Choroid plexus epithelial cell (primary cell): ENCODE data around the gene PRKG1.
A peak's percentile ranks its signal among the peaks of the same experiment; 100 is the strongest.

ENCODE experiments used
- DNase-seq: peaks from one replicate; pipeline ENCODE4 v3.0.0-alpha.2; 2010; ENCODE audit warnings: low read depth
- H3K4me3 ChIP-seq: 2 replicates; pipeline ENCODE4 v1.5.1; 2011; ENCODE audit warnings: low read depth, mild to moderate bottlenecking, control low read depth, low read length, moderate library complexity
- TF ChIP-seq, protein P1 (sequence below): conservative IDR thresholded peaks from 2 replicates; pipeline ENCODE4 v1.5.1; 2011; ENCODE audit warnings: low read depth, mild to moderate bottlenecking, control low read depth, inconsistent platforms, low read length, moderate library complexity

PRKG1 gene

DNA sequence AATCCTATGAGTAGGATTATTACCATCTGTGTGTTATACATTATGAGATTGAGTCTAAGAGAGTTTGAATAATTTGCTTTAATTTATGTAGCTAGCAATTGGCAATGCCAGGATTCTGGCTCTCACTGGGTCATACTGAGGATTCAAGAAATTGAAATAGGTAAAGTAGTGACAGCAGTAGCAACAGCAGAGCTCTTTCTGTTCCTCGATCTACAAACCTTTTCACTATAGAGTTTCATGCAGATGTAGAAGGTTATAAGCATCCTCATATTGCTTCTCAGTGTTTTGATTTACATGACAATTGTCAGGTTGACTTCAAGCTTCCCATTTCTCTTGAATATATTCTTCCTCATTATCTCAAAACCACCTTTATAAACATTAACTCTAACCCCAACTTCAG, 919.2 kb downstream of the PRKG1 start:
- no peak for DNase-seq
- H3K4me3 ChIP-seq, result no peak overlapping the region
- TF ChIP-seq, protein P1, sequence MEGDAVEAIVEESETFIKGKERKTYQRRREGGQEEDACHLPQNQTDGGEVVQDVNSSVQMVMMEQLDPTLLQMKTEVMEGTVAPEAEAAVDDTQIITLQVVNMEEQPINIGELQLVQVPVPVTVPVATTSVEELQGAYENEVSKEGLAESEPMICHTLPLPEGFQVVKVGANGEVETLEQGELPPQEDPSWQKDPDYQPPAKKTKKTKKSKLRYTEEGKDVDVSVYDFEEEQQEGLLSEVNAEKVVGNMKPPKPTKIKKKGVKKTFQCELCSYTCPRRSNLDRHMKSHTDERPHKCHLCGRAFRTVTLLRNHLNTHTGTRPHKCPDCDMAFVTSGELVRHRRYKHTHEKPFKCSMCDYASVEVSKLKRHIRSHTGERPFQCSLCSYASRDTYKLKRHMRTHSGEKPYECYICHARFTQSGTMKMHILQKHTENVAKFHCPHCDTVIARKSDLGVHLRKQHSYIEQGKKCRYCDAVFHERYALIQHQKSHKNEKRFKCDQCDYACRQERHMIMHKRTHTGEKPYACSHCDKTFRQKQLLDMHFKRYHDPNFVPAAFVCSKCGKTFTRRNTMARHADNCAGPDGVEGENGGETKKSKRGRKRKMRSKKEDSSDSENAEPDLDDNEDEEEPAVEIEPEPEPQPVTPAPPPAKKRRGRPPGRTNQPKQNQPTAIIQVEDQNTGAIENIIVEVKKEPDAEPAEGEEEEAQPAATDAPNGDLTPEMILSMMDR, result no peak

DNA sequence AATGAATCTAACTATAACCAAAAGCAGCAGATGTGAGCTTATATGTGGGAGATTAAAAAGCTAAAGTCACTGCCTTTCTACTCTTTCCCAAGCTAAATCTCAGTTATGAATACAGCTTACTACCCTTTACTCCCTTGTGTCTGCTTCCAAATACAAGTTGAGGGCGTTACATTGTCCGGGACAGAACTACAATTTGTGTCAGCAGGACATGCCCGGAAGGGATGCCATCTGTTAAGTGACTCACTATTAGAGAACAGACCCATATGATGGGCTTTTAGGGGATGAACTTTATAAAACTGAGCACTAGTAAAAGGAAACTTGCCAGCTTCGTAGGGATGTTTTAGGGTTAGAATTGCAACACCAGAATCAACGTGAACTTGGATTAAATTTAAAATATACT, 924.8 kb downstream of the PRKG1 start:
- no peak for DNase-seq
- TF ChIP-seq, protein P1, result no peak
- no peak overlapping the region for H3K4me3 ChIP-seq

DNA sequence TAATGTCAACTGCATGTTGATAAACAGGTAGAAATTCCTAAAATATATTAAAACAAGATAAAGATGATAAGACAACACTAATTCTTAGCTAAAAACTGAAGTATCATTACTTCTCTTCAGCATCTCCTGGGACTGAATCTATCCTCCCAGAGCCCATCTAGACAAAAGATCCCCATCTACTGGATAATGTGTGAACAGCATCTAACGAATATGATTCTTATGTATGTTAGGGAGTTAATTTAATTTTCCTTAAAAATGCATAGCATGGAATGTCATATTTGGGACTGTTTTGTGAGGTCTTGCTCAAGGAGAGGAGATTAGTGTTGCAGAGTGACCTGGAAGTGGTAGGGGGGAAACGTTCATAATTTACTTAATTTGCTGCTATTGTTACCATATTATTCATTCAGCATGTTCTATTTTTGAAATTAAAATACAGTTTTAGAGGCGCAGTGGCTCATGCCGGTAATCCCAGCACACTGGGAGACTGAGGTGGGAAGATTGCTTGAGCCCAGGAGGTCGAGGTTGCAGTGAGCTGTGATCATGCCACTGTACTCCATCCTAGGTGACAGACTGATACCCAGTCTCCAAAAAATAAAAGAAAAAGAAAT, 930.2 kb downstream of the PRKG1 start:
- no peak overlapping the region for H3K4me3 ChIP-seq
- TF ChIP-seq, protein P1, result peak; percentile 73
- peak; percentile 76 for DNase-seq

DNA sequence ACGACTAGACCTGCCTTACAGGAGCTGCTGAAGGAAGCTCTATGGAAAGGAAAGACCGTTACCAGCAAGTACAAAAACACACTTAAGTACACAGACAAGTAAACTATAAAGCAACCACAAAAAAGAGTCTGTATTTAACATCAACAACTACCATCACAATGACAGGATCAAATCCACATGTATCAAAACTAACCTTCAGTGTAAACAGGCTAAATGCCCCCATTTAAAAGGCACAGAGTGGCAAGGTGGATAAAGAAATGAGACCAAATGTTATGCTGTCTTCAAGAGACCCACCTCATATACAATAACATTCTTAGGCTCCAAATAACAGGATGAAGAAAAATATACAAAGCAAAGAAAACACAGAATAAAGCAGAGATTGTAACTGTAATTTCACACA, 932.8 kb downstream of the PRKG1 start:
- TF ChIP-seq, protein P1, result no peak
- no peak for DNase-seq
- no peak overlapping the region for H3K4me3 ChIP-seq

DNA sequence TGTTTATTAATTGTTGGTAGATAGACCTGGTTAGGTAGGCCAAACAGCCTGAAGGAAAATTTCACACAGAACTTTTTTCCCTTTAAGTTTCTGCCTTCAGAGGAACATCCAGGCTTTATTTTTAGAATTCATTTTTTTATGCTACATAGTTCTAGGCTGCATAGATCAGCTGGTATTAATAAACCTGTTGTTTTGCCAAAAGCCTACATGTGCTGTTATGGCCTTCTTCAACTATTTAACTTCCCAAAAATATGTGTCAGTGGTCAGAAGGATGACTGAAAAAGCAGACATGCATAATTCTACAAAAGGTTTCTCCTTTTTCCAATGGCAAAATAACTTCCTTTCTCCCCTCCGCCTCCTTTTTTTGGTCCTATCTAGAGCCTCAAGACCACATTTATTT, 936.8 kb downstream of the PRKG1 start:
- no peak for DNase-seq
- TF ChIP-seq, protein P1, result no peak
- no peak overlapping the region for H3K4me3 ChIP-seq

DNA sequence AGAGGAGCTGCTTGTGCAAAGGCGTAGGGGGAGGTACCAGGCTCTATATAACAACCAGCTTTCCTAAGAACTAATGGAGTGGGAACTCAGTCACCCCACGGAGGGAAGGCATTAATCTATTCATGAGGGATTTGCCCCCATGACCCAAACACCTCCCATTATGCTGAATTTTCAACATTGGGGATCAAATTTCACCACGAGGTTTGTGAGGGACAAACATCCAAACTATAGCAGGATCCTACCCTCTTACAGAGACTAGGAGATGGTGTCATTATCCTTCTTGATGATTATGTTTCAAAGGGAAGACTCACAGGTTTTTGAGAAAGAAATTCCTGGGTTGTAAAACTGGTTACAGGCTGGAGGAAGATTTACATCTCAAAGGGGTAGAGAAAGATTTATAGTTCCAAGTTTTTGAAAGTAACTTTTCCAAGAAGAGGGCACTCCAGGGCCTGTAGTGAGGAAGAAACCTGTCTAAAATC, 944.8 kb downstream of the PRKG1 start:
- H3K4me3 ChIP-seq, result no peak overlapping the region
- DNase-seq, result no peak
- TF ChIP-seq, protein P1, result no peak

DNA sequence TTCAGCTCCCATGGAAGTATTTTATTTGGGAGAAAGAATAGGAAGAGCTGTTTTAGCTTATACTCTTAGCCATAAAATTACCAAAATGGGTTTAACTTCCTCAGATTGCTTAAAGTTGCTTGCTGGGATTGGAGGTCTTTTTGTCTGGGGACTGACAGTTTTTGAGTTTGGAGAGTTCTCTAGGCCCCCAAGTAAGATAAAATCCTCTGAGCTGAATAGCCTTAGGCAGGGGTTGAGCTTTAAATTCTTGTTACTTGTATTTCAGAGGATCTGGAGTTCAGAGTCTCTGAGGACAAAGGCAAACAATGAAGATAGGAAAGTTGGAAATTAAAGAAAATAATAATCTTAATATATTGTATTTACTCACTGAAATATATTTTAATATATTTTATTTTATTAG, 945.4 kb downstream of the PRKG1 start:
- DNase-seq, result no peak
- TF ChIP-seq, protein P1, result no peak
- no peak overlapping the region for H3K4me3 ChIP-seq
